ENCODE data around the gene NFXL1.

- no peak for TF ChIP-seq CTCF (conservative IDR thresholded peaks at IDR 0.05; ENCODE audit: low read length)
- no peak for TF ChIP-seq EZH2phosphoT487 (IDR thresholded peaks at IDR 0.05; ENCODE audit: borderline replicate concordance, low read depth, low read length)
Observed at GRCh38 chr4:47809654-47810203, 104.7 kb downstream of the NFXL1 start.
